ENCODE data around the gene INHBB.

Gene INHBB

DNA sequence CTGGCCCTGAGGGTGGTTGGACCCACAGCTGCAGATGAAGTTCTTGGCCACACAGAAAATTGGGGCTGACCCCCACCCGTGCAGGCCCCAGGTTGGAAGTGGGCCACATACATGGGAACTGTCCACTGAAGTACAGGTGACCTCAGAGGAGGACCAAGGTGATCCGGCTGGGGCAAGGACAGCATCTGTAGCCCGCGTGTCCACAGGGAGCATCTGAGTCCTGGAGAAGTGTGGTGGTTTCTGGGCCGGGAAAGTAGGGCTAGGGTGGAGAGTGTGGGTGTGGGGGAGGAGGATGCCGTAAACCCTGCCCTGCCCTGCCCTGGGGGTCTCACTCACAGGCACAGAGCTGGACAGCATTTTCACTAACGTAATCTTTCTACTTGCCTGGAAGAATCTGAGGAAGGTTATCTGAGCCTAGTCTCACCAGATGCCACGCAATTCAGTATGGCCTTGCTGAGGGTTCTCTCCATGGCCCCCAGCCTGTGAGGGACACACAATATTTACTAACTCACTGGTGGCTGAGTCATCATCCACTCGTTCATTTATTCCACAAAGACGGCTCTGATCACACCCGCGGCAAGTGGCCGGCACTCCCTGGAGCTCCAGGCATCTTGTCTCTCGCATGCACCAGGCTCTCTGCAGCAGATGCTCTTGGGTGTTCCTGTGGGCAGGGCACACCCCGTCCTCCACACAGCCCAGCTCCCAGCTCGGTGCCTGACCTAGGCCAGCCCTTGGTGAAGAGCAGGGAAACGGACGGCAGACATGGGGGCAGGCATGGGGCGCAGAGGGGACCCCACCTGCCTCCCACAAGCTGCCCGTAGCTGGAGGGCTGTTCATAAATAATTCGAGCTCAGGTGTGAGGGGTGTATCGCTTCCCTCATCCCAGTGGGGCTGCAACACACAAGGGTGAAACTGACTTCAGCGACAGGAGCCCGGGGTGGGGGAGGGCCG is 51.2 kb downstream of the INHBB start:
- no peak for DNase-seq (ENCODE audit: low read depth)
- TF ChIP-seq, protein P1, sequence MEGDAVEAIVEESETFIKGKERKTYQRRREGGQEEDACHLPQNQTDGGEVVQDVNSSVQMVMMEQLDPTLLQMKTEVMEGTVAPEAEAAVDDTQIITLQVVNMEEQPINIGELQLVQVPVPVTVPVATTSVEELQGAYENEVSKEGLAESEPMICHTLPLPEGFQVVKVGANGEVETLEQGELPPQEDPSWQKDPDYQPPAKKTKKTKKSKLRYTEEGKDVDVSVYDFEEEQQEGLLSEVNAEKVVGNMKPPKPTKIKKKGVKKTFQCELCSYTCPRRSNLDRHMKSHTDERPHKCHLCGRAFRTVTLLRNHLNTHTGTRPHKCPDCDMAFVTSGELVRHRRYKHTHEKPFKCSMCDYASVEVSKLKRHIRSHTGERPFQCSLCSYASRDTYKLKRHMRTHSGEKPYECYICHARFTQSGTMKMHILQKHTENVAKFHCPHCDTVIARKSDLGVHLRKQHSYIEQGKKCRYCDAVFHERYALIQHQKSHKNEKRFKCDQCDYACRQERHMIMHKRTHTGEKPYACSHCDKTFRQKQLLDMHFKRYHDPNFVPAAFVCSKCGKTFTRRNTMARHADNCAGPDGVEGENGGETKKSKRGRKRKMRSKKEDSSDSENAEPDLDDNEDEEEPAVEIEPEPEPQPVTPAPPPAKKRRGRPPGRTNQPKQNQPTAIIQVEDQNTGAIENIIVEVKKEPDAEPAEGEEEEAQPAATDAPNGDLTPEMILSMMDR (conservative IDR thresholded peaks at IDR 0.05; ENCODE audit: low read depth, low read length): no peak
- no peak overlapping the region for H3K4me3 ChIP-seq (ENCODE audit: low read depth, low read length)

DNA sequence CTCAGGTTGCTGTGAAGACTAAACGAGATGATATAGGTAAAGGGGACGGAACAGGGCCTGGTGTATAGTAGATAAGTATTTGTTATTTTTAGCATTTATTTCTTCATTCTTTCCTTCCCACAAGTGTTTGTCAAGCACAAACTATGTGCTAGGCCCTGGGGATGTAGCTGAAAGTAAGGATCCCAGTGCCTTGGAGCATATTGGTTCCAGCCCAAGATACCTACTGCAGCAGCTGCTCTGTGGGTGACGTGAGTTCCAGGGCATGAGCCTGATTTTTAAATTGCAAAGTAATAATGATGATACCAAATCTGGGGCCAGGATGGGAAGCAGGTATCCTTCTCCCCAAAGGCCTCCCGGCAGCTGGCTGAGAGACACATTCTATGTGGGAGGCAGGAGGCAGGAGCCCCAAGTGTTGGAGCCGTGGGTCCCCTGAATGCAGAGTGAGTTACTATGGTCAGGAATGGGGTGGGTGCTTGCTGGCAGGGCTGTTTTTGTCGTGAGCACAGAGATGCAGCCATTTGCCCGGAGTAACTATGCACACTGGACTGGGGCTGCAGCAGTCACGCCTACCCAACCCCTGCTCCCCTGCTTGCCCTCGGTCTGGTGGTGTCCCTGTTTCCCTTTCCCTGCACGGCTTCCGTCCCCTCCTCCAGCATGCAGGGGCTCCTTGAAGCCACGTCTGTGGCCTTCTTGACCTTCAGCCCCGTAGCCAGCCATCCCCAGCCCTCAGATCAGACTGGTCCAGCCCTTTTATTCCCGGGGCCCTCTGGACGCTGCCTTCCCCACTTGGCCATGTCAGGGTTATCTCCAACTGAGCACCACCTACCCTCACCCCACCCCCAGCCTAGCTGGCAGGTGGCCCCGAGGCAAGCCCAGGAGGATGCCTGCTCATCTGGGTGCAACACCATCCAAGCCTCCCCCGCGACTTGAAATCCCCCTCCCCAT is 52.4 kb downstream of the INHBB start:
- H3K4me3 ChIP-seq (ENCODE audit: low read depth, low read length): no peak overlapping the region
- peak; percentile 43 for DNase-seq (ENCODE audit: low read depth)
- TF ChIP-seq, protein P1 (conservative IDR thresholded peaks at IDR 0.05; ENCODE audit: low read depth, low read length): no peak

DNA sequence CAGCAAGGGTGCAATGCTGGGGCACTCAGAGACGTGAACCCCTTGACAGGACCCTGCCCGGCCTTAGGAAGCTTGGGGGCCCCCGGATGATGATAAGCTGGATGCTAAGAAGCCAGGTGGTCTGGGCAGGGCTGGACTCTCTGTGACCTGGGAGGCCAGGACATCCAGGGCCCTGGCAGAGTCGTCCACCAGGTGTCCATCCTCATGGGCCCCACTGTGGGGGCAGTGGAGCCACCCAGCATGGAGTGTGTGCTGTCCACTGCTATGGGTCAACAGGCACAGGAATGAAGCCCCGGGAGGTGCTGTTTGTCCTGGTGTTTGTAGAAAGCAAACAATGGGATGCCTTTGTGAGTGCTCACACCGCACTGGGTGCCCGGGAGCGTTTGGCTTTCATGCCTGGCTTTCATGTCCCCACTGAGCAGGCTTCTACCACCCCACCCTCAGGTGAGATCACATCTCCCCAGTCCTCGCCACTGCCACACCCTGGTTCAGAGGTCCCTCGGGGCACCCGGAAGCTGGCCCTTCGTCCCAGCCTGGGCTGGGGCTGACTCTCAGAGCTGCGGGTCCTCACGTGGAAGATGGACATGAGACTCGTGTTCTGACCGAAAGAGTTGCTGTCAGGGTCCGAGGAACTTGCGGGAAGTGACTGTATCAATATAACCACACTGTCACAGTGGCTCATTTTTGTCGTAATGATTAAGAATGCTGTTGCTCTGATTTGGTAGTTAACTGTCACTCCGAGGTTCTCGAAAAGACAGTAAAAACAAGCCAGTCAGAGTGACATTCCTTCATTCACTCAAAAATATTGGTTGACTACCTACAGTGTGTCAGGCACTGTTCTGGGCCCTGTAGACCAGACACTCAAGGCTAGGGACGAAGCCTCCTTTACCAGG is 53.3 kb downstream of the INHBB start:
- DNase-seq (ENCODE audit: low read depth): no peak
- TF ChIP-seq, protein P1 (conservative IDR thresholded peaks at IDR 0.05; ENCODE audit: low read depth, low read length): no peak

DNA sequence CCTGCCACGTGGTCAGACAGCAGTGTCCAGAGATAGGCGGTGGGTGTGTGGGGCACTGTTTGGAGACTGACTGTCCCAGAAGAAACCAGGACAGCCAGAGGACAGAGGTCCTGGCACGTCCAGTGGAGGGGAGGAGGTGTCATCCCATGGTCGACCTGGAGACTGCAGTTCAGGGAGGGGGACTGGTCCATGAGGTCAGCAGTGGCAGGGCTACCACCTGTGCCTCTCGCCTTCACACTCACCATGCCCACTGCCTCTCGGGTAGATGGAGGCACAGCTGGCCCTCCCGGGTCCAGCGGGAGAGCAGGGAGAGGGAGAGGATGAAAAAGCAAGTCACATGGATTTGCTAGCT is 53.9 kb downstream of the INHBB start:
- no peak overlapping the region for H3K4me3 ChIP-seq (ENCODE audit: low read depth, low read length)
- DNase-seq (ENCODE audit: low read depth): no peak
- TF ChIP-seq, protein P1 (conservative IDR thresholded peaks at IDR 0.05; ENCODE audit: low read depth, low read length): no peak

More for the DNA sequence above, 53.3 kb downstream of the INHBB start:
- H3K4me3 ChIP-seq (ENCODE audit: low read depth, low read length): no peak overlapping the region

DNA sequence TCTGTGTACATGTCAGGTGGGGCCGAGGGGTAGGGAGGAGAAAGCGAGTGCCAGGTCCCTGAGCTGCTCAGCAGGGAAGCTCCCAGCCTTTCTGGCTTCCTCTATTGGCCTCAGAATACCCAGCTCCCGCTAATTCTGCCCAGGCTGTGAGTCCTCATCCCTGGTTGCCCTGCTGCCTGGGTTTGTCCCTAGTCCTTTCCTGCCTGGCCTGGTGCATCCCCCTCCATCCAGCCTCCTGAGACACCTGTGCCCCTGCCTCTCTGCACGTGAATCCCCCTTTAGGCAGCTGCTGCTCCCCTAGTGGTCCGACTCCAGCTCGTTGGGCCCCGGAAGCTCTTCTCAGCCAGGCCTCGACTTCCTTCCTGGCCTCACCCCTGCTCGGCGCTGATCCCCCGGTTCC is 54.6 kb downstream of the INHBB start:
- TF ChIP-seq, protein P1 (conservative IDR thresholded peaks at IDR 0.05; ENCODE audit: low read depth, low read length): no peak
- no peak for DNase-seq (ENCODE audit: low read depth)
- no peak overlapping the region for H3K4me3 ChIP-seq (ENCODE audit: low read depth, low read length)

All from choroid plexus epithelial cell (primary cell).